ENCODE data around the gene MPP1.

The MPP1 gene

GRCh38 chrX:154822029-154822428, 16.7 kb upstream of the MPP1 start:
- Histone ChIP-seq H3K79me1 (replicated peaks; ENCODE audit: low read length, poor library complexity, severe bottlenecking) (no peaks in the 10 kb centered on the region), H2BK15ac (ENCODE audit: low read depth, poor library complexity, severe bottlenecking) (no peak overlapping the region), H3K9me3 (ENCODE audit: control insufficient read depth, low read length) (no peaks in the 10 kb centered on the region), H2BK120ac (ENCODE audit: low read depth, low read length) (no peak overlapping the region), H4K91ac (ENCODE audit: low read length) (no peak overlapping the region), H4K8ac (ENCODE audit: low read length) (no peak overlapping the region), H3K9ac (ENCODE audit: low read length) (no peak overlapping the region), H3K4me1 (ENCODE audit: control insufficient read depth, insufficient read depth, low read depth, low read length) (no peaks in the 10 kb centered on the region), H2BK5ac (ENCODE audit: low read depth, low read length, poor library complexity, severe bottlenecking) (no peak overlapping the region), H2AFZ (ENCODE audit: low read depth, low read length) (no peak overlapping the region), H3K4me2 (ENCODE audit: low read length, poor library complexity, severe bottlenecking) (no peak overlapping the region), H3K18ac (ENCODE audit: low read depth in 1 of 2, low read length in 2 of 2) (no peak overlapping the region), H3K36me3 (ENCODE audit: control insufficient read depth in 1 of 2, insufficient read depth in 2 of 2, low read depth in 1 of 2, low read length in 2 of 2) (no peaks in the 10 kb centered on the region), H2BK12ac (ENCODE audit: low read length in 2 of 2) (no peak overlapping the region), H3K27me3 (ENCODE audit: control insufficient read depth in 1 of 2, insufficient read depth in 1 of 2, low read length in 2 of 2) (no peaks in the 10 kb centered on the region), H3K4ac (ENCODE audit: low read depth in 1 of 2, low read length in 2 of 2) (no peak overlapping the region), H3K4me3 (ENCODE audit: insufficient read depth in 1 of 2, low read depth in 1 of 2, low read length in 2 of 2) (no peak overlapping the region), H3K23ac (ENCODE audit: low read length in 2 of 2) (no peak overlapping the region), H3K14ac (ENCODE audit: low read length in 2 of 2) (no peak overlapping the region), H3K27ac (ENCODE audit: low read length, poor library complexity, severe bottlenecking) (no peak overlapping the region), H2AK5ac (ENCODE audit: low read length, severe bottlenecking) (no peak overlapping the region)
- DNase-seq: no peak
- WGBS: 50% methylated on average over 3 of the region's 3 CpGs

- Histone ChIP-seq H3K9ac (ENCODE audit: low read length) (no peak overlapping the region), H4K91ac (ENCODE audit: low read length) (no peak overlapping the region), H3K27me3 (ENCODE audit: control insufficient read depth in 1 of 2, insufficient read depth in 1 of 2, low read length in 2 of 2) (no peaks in the 10 kb centered on the region), H3K23ac (ENCODE audit: low read length in 2 of 2) (no peak overlapping the region), H4K8ac (ENCODE audit: low read length) (no peak overlapping the region), H3K79me1 (replicated peaks; ENCODE audit: low read length, poor library complexity, severe bottlenecking) (no peaks in the 10 kb centered on the region), H3K4me3 (ENCODE audit: insufficient read depth in 1 of 2, low read depth in 1 of 2, low read length in 2 of 2) (no peak overlapping the region), H3K9me3 (ENCODE audit: control insufficient read depth, low read length) (no peaks in the 10 kb centered on the region), H2BK12ac (ENCODE audit: low read length in 2 of 2) (no peak overlapping the region), H3K27ac (ENCODE audit: low read length, poor library complexity, severe bottlenecking) (no peak overlapping the region), H3K18ac (ENCODE audit: low read depth in 1 of 2, low read length in 2 of 2) (no peak overlapping the region), H3K4me2 (ENCODE audit: low read length, poor library complexity, severe bottlenecking) (no peak overlapping the region), H3K4ac (ENCODE audit: low read depth in 1 of 2, low read length in 2 of 2) (no peak overlapping the region), H2BK5ac (ENCODE audit: low read depth, low read length, poor library complexity, severe bottlenecking) (no peak overlapping the region), H3K14ac (ENCODE audit: low read length in 2 of 2) (no peak overlapping the region), H2BK15ac (ENCODE audit: low read depth, poor library complexity, severe bottlenecking) (no peak overlapping the region), H3K4me1 (ENCODE audit: control insufficient read depth, insufficient read depth, low read depth, low read length) (no peaks in the 10 kb centered on the region), H3K36me3 (ENCODE audit: control insufficient read depth in 1 of 2, insufficient read depth in 2 of 2, low read depth in 1 of 2, low read length in 2 of 2) (no peaks in the 10 kb centered on the region), H2BK120ac (ENCODE audit: low read depth, low read length) (no peak overlapping the region), H2AK5ac (ENCODE audit: low read length, severe bottlenecking) (no peak overlapping the region), H2AFZ (ENCODE audit: low read depth, low read length) (no peak overlapping the region)
- DNase-seq: no peak
Observed at GRCh38 chrX:154821523-154821922, 16.2 kb upstream of the MPP1 start.

- Histone ChIP-seq H4K8ac (ENCODE audit: low read length) (no peak overlapping the region), H2BK5ac (ENCODE audit: low read depth, low read length, poor library complexity, severe bottlenecking) (no peak overlapping the region), H2BK12ac (ENCODE audit: low read length in 2 of 2) (no peak overlapping the region), H3K27me3 (ENCODE audit: control insufficient read depth in 1 of 2, insufficient read depth in 1 of 2, low read length in 2 of 2) (no peaks in the 10 kb centered on the region), H2BK15ac (ENCODE audit: low read depth, poor library complexity, severe bottlenecking) (no peak overlapping the region), H3K4ac (ENCODE audit: low read depth in 1 of 2, low read length in 2 of 2) (no peak overlapping the region), H2BK120ac (ENCODE audit: low read depth, low read length) (no peak overlapping the region), H3K14ac (ENCODE audit: low read length in 2 of 2) (no peak overlapping the region), H3K4me1 (ENCODE audit: control insufficient read depth, insufficient read depth, low read depth, low read length) (no peaks in the 10 kb centered on the region), H4K91ac (ENCODE audit: low read length) (no peak overlapping the region), H3K9ac (ENCODE audit: low read length) (no peak overlapping the region), H3K9me3 (ENCODE audit: control insufficient read depth, low read length) (no peaks in the 10 kb centered on the region), H3K27ac (ENCODE audit: low read length, poor library complexity, severe bottlenecking) (no peak overlapping the region), H3K4me2 (ENCODE audit: low read length, poor library complexity, severe bottlenecking) (no peak overlapping the region), H3K4me3 (ENCODE audit: insufficient read depth in 1 of 2, low read depth in 1 of 2, low read length in 2 of 2) (no peak overlapping the region), H3K23ac (ENCODE audit: low read length in 2 of 2) (no peak overlapping the region), H2AFZ (ENCODE audit: low read depth, low read length) (no peak overlapping the region), H2AK5ac (ENCODE audit: low read length, severe bottlenecking) (no peak overlapping the region), H3K18ac (ENCODE audit: low read depth in 1 of 2, low read length in 2 of 2) (no peak overlapping the region), H3K36me3 (ENCODE audit: control insufficient read depth in 1 of 2, insufficient read depth in 2 of 2, low read depth in 1 of 2, low read length in 2 of 2) (no peaks in the 10 kb centered on the region), H3K79me1 (replicated peaks; ENCODE audit: low read length, poor library complexity, severe bottlenecking) (no peaks in the 10 kb centered on the region)
- DNase-seq: no peak
- WGBS: 89% methylated on average over 6 of the region's 7 CpGs
Observed at GRCh38 chrX:154819771-154820341, 14.6 kb upstream of the MPP1 start.

- H3K14ac ChIP-seq (ENCODE audit: low read length in 2 of 2): no peak overlapping the region
- no peaks in the 10 kb centered on the region for H3K36me3 ChIP-seq (ENCODE audit: control insufficient read depth in 1 of 2, insufficient read depth in 2 of 2, low read depth in 1 of 2, low read length in 2 of 2)
- H2AK5ac ChIP-seq (ENCODE audit: low read length, severe bottlenecking): no peak overlapping the region
- H2AFZ ChIP-seq (ENCODE audit: low read depth, low read length): no peak overlapping the region
- no peak overlapping the region for H3K4me2 ChIP-seq (ENCODE audit: low read length, poor library complexity, severe bottlenecking)
- no peak overlapping the region for H2BK12ac ChIP-seq (ENCODE audit: low read length in 2 of 2)
- no peak overlapping the region for H3K27ac ChIP-seq (ENCODE audit: low read length, poor library complexity, severe bottlenecking)
- no peaks in the 10 kb centered on the region for H3K27me3 ChIP-seq (ENCODE audit: control insufficient read depth in 1 of 2, insufficient read depth in 1 of 2, low read length in 2 of 2)
- no peak overlapping the region for H3K18ac ChIP-seq (ENCODE audit: low read depth in 1 of 2, low read length in 2 of 2)
- no peaks in the 10 kb centered on the region for H3K79me1 ChIP-seq (replicated peaks; ENCODE audit: low read length, poor library complexity, severe bottlenecking)
- H3K4me1 ChIP-seq (ENCODE audit: control insufficient read depth, insufficient read depth, low read depth, low read length): no peaks in the 10 kb centered on the region
- H3K4me3 ChIP-seq (ENCODE audit: insufficient read depth in 1 of 2, low read depth in 1 of 2, low read length in 2 of 2): no peak overlapping the region
- H3K4ac ChIP-seq (ENCODE audit: low read depth in 1 of 2, low read length in 2 of 2): no peak overlapping the region
- H3K9ac ChIP-seq (ENCODE audit: low read length): no peak overlapping the region
- H3K9me3 ChIP-seq (ENCODE audit: control insufficient read depth, low read length): no peaks in the 10 kb centered on the region
- no peak overlapping the region for H3K23ac ChIP-seq (ENCODE audit: low read length in 2 of 2)
- DNase-seq: no peak
- no peak overlapping the region for H4K8ac ChIP-seq (ENCODE audit: low read length)
- 83% methylated on average over 10 of the region's 11 CpGs for WGBS
- H4K91ac ChIP-seq (ENCODE audit: low read length): no peak overlapping the region
- no peak overlapping the region for H2BK120ac ChIP-seq (ENCODE audit: low read depth, low read length)
- no peak overlapping the region for H2BK15ac ChIP-seq (ENCODE audit: low read depth, poor library complexity, severe bottlenecking)
- no peak overlapping the region for H2BK5ac ChIP-seq (ENCODE audit: low read depth, low read length, poor library complexity, severe bottlenecking)
Observed at GRCh38 chrX:154818916-154819770, 13.9 kb upstream of the MPP1 start.

All from mesenchymal stem cell (in vitro differentiated cells and primary cell).